GM23248 (cell line): ENCODE results near the gene DMWD.

Experiments used
- EZH2 ChIP-seq: fragments of 200-600 bp; sonication (generic); IDR thresholded peaks from 2 replicates; pipeline ENCODE4 v1.6.1; 2018; ENCODE audit warnings: antibody characterized with exemption, mild to moderate bottlenecking; ENCODE audit not compliant: insufficient read depth, poor library complexity, severe bottlenecking
- EZH2phosphoT487 ChIP-seq: fragments of 200-600 bp; sonication (generic); IDR thresholded peaks from 2 replicates; pipeline ENCODE4 v1.6.1; 2018; ENCODE audit warnings: antibody characterized with exemption, moderate library complexity, mild to moderate bottlenecking, low read depth; ENCODE audit not compliant: insufficient read depth

DNA sequence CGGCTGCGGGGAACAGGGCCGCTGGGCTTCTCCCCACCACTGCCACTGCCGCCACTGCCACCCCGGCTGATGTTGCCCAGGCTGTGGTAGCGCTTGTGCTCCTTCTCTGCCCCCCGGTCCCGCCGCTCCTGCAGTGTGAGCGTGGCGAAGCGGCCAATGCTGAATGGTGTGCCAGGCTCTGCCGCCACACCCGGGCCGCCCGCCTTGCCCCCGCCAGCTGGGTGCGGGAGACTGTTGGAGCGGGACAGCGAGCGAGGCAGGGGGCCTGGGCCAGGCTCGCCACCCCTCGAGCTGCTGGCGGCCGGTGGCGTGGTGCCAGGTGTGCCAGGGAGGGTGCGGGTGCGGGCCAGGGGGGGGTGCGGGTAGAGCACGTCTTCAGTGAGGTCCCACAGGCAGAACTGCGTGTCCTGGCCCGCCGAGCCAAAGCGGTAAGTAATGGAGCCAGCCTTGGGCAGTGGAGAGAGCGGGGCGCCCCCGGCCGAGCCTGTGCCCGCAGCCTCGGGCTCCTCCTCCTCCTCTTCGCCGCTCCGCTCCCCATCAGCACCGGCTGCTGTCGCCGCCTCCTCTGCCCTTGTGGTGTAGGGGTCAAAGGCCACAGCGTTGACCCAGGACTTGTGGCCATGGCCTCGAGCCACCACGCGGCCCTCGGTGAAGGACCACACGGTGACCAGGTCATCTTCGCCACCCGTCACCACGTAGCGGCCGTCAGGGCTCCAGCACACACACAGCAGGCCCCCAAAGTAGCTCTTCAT is 6.7 kb downstream of the DMWD start:
- TF ChIP-seq EZH2 = no peak
- TF ChIP-seq EZH2phosphoT487 = no peak
